SK-N-SH (cell line): ENCODE results near the gene TMEM39B.

ENCODE experiments used
- CTCF ChIP-seq: fragments of 200-600 bp; sonication (generic); IDR thresholded peaks from 2 replicates; pipeline ENCODE4 v1.6.1; 2017; ENCODE audit warnings: antibody characterized with exemption, mild to moderate bottlenecking, moderate library complexity
- FOXJ3 ChIP-seq: sonication (generic); formaldehyde crosslinking; IDR thresholded peaks from 2 replicates; pipeline ENCODE4 v1.5.1; 2020; ENCODE audit warnings: mild to moderate bottlenecking, missing genetic modification reagents
- FOXM1 ChIP-seq: IDR thresholded peaks from 2 replicates; pipeline ENCODE4 v1.4.0; 2012; ENCODE audit warnings: low read depth, mild to moderate bottlenecking
- GABPA ChIP-seq: IDR thresholded peaks from 2 replicates; pipeline ENCODE4 v1.4.0; 2012; ENCODE audit warnings: low read depth, mild to moderate bottlenecking
- MAX ChIP-seq: IDR thresholded peaks from 2 replicates; pipeline ENCODE4 v1.4.0; 2012; ENCODE audit warnings: low read depth
- MEF2A ChIP-seq: IDR thresholded peaks from 2 replicates; pipeline ENCODE4 v1.4.0; 2012; ENCODE audit warnings: low read depth, borderline replicate concordance
- NFIC ChIP-seq: IDR thresholded peaks from 2 replicates; pipeline ENCODE4 v1.4.0; 2012; ENCODE audit warnings: borderline replicate concordance
- POLR2AphosphoS5 ChIP-seq: IDR thresholded peaks from 2 replicates; pipeline ENCODE4 v1.6.1; 2012; ENCODE audit warnings: low read depth, low read length
- REST ChIP-seq: IDR thresholded peaks from 2 replicates; pipeline ENCODE4 v1.6.1; 2012; ENCODE audit warnings: mild to moderate bottlenecking, low read depth, low read length, moderate library complexity
- TAF1 ChIP-seq: IDR thresholded peaks from 2 replicates; pipeline ENCODE4 v1.6.1; 2012; ENCODE audit warnings: low read depth, mild to moderate bottlenecking, low read length, moderate library complexity, borderline replicate concordance
- YY1 ChIP-seq: IDR thresholded peaks from 2 replicates; pipeline ENCODE4 v1.4.0; 2012; ENCODE audit warnings: low read depth, mild to moderate bottlenecking
- ZBTB33 ChIP-seq: IDR thresholded peaks from 2 replicates; pipeline ENCODE4 v1.4.0; 2012; ENCODE audit warnings: low read depth, borderline replicate concordance

- TF ChIP-seq CTCF: no peak
- TF ChIP-seq GABPA: no peak
- no peak for TF ChIP-seq NFIC
- TF ChIP-seq REST: no peak
- no peak for TF ChIP-seq YY1
- TF ChIP-seq TAF1: no peak
- TF ChIP-seq ZBTB33: no peak
- TF ChIP-seq FOXJ3: no peak
- no peak for TF ChIP-seq MAX
- TF ChIP-seq FOXM1: no peak
- no peak for TF ChIP-seq MEF2A
- TF ChIP-seq POLR2AphosphoS5: no peak
Measured at GRCh38 chr1:32045772-32046171, 27.0 kb upstream of the TMEM39B start.
